ENCODE results near the gene TMEM150A. TPM values are rescaled to one million over a fixed set of nuclear protein-coding genes. Genes with fewer than 3 reads are reported as not detected.
"Not testable (repeated sequence)": the region's sequence is repeated elsewhere in the genome, so short reads cannot be mapped to it uniquely, and the experiment has no call there.

Gene TMEM150A
- total RNA-seq, 1 donor from 2014 or later: 7.2 TPM

- H3K4me1 Mint-ChIP-seq: peaks cover 24% of the 10 kb centered on the region
- no peak overlapping the region for H3K27ac ChIP-seq
- H3K4me1 ChIP-seq: no peaks in the 10 kb centered on the region
- peaks cover 14% of the 10 kb centered on the region for H3K27me3 ChIP-seq
- H3F3A ChIP-seq (ENCODE audit: low read depth): no peaks in the 10 kb centered on the region
- H3K9me3 ChIP-seq (ENCODE audit: low read depth): no peaks in the 10 kb centered on the region
- peak overlapping the region; percentile 83 for H3K4me2 ChIP-seq
- H3K79me2 ChIP-seq (ENCODE audit: low read depth): peaks cover 36% of the 10 kb centered on the region
- no peak for DNase-seq (ENCODE audit: low spot score)
- no peaks in the 10 kb centered on the region for H3K36me3 ChIP-seq
- H3K27ac Mint-ChIP-seq: peak overlapping the region; percentile 97
- peaks cover 10% of the 10 kb centered on the region for H3K27me3 Mint-ChIP-seq (ENCODE audit: insufficient read depth, low read depth)
- peak overlapping the region; percentile 93 for H2AFZ ChIP-seq (replicated peaks)
- peak overlapping the region; percentile 86 for H3K4me3 ChIP-seq
- TF ChIP-seq CTCF (IDR thresholded peaks at IDR 0.05) (no peak), EZH2phosphoT487 (IDR thresholded peaks at IDR 0.05) (no peak), EZH2 (IDR thresholded peaks at IDR 0.05) (no peak)
- peaks cover 5% of the 10 kb centered on the region for H3K36me3 Mint-ChIP-seq
- H3K4me3 Mint-ChIP-seq: peak overlapping the region; percentile 99
- H3K9me3 Mint-ChIP-seq: no peaks in the 10 kb centered on the region
- H4K20me1 ChIP-seq (ENCODE audit: low read depth): peaks cover 6% of the 10 kb centered on the region
- H3K9ac ChIP-seq: peak overlapping the region; percentile 35
Measured at GRCh38 chr2:85560812-85561279, 41.7 kb downstream of the TMEM150A start.

GRCh38 chr2:85560403-85560726 is 42.1 kb downstream of the TMEM150A start:
- H3K36me3 ChIP-seq; H3F3A ChIP-seq (ENCODE audit: low read depth); H4K20me1 ChIP-seq (ENCODE audit: low read depth); H3K36me3 Mint-ChIP-seq; H3K27ac ChIP-seq; H3K9me3 ChIP-seq (ENCODE audit: low read depth); H2AFZ ChIP-seq (replicated peaks); H3K27me3 ChIP-seq; H3K4me1 ChIP-seq; H3K27ac Mint-ChIP-seq; H3K9me3 Mint-ChIP-seq; DNase-seq (ENCODE audit: low spot score): not testable (repeated sequence)
- H3K9ac ChIP-seq: peak overlapping the region; percentile 35
- H3K79me2 ChIP-seq (ENCODE audit: low read depth): peaks cover 36% of the 10 kb centered on the region
- peaks cover 10% of the 10 kb centered on the region for H3K27me3 Mint-ChIP-seq (ENCODE audit: insufficient read depth, low read depth)
- peaks cover 24% of the 10 kb centered on the region for H3K4me1 Mint-ChIP-seq
- peak overlapping the region; percentile 86 for H3K4me3 ChIP-seq
- peak overlapping the region; percentile 99 for H3K4me3 Mint-ChIP-seq
- H3K4me2 ChIP-seq: peak overlapping the region; percentile 83

- H3K27ac ChIP-seq: no peak overlapping the region
- peaks cover 6% of the 10 kb centered on the region for H4K20me1 ChIP-seq (ENCODE audit: low read depth)
- H2AFZ ChIP-seq (replicated peaks): no peak overlapping the region
- TF ChIP-seq EZH2 (IDR thresholded peaks at IDR 0.05): no peak
- no peak for TF ChIP-seq EZH2phosphoT487 (IDR thresholded peaks at IDR 0.05)
- TF ChIP-seq CTCF (IDR thresholded peaks at IDR 0.05): no peak
- no peaks in the 10 kb centered on the region for H3K4me1 ChIP-seq
- H3K27me3 Mint-ChIP-seq (ENCODE audit: insufficient read depth, low read depth): peaks cover 6% of the 10 kb centered on the region
- no peaks in the 10 kb centered on the region for H3K27me3 ChIP-seq
- H3K4me3 ChIP-seq: no peak overlapping the region
- no peak overlapping the region for H3K9ac ChIP-seq
- peaks cover 24% of the 10 kb centered on the region for H3K4me1 Mint-ChIP-seq
- H3K9me3 ChIP-seq (ENCODE audit: low read depth): no peaks in the 10 kb centered on the region
- H3K36me3 ChIP-seq: no peaks in the 10 kb centered on the region
- no peak for DNase-seq (ENCODE audit: low spot score)
- H3K27ac Mint-ChIP-seq: no peak overlapping the region
- H3K9me3 Mint-ChIP-seq: no peaks in the 10 kb centered on the region
- no peak overlapping the region for H3K4me2 ChIP-seq
- H3F3A ChIP-seq (ENCODE audit: low read depth): no peaks in the 10 kb centered on the region
- no peak overlapping the region for H3K4me3 Mint-ChIP-seq
- H3K79me2 ChIP-seq (ENCODE audit: low read depth): peaks cover 36% of the 10 kb centered on the region
- H3K36me3 Mint-ChIP-seq: peaks cover 13% of the 10 kb centered on the region
Measured at GRCh38 chr2:85558160-85558559, 44.3 kb downstream of the TMEM150A start.

- Histone ChIP-seq H3K79me2 (ENCODE audit: low read depth) (peaks cover 36% of the 10 kb centered on the region), H3K4me1 (no peaks in the 10 kb centered on the region), H2AFZ (replicated peaks) (no peak overlapping the region), H3K27ac (no peak overlapping the region), H3K27me3 (no peaks in the 10 kb centered on the region), H3K4me2 (no peak overlapping the region), H3F3A (ENCODE audit: low read depth) (peaks cover 6% of the 10 kb centered on the region), H3K4me3 (no peak overlapping the region), H3K9me3 (ENCODE audit: low read depth) (no peaks in the 10 kb centered on the region), H4K20me1 (ENCODE audit: low read depth) (peaks cover 6% of the 10 kb centered on the region), H3K9ac (peak overlapping the region; percentile 1), H3K36me3 (no peaks in the 10 kb centered on the region)
- H3K4me1 Mint-ChIP-seq: peaks cover 24% of the 10 kb centered on the region
- TF ChIP-seq CTCF (IDR thresholded peaks at IDR 0.05): no peak
- TF ChIP-seq EZH2 (IDR thresholded peaks at IDR 0.05): no peak
- no peak for TF ChIP-seq EZH2phosphoT487 (IDR thresholded peaks at IDR 0.05)
- DNase-seq (ENCODE audit: low spot score): no peak
- H3K27ac Mint-ChIP-seq: no peak overlapping the region
- H3K4me3 Mint-ChIP-seq: no peak overlapping the region
- peaks cover 3% of the 10 kb centered on the region for H3K27me3 Mint-ChIP-seq (ENCODE audit: insufficient read depth, low read depth)
- no peaks in the 10 kb centered on the region for H3K9me3 Mint-ChIP-seq
- peaks cover 13% of the 10 kb centered on the region for H3K36me3 Mint-ChIP-seq
Measured at GRCh38 chr2:85557130-85557529, 45.4 kb downstream of the TMEM150A start.

All from neural progenitor cell (in vitro differentiated cells).